Suppressor macrophage treated with lipopolysaccharide for 1 hour (primary cell): Measurements from ENCODE around the gene FAM110A.
A peak's percentile ranks its signal among the peaks of the same experiment; 100 is the strongest.
"Not testable (repeated sequence)": the region's sequence is repeated elsewhere in the genome, so short reads cannot be mapped to it uniquely, and the experiment has no call there.

Experiments
- DNase-seq, 3 donors: peaks; one replicate each; pipeline ENCODE4 v3.0.0-alpha.2; 2020 to 2022

FAM110A gene

GRCh38 chr20:873875-874607 lies 40.5 kb downstream of the FAM110A start:
- DNase-seq = no peak

GRCh38 chr20:875115-875514 lies 41.6 kb downstream of the FAM110A start:
- DNase-seq = no peak

GRCh38 chr20:877814-878213 lies 44.3 kb downstream of the FAM110A start:
- DNase-seq = no peak

GRCh38 chr20:878511-879307 lies 45.2 kb downstream of the FAM110A start:
- DNase-seq = peak in 2 of 3 donors; percentile 26 to 56

GRCh38 chr20:879626-880025 lies 46.1 kb downstream of the FAM110A start:
- no peak for DNase-seq

- peak; percentile 83 to 87 (median 83) for DNase-seq
Measured at GRCh38 chr20:881051-881782, 47.7 kb downstream of the FAM110A start.

- no peak for DNase-seq
Measured at GRCh38 chr20:881783-882144, 48.2 kb downstream of the FAM110A start.

- DNase-seq = peak in 2 of 3 donors; percentile 31 to 35
Measured at GRCh38 chr20:884983-885952, 51.8 kb downstream of the FAM110A start.

- no peak for DNase-seq
Measured at GRCh38 chr20:887137-887536, 53.6 kb downstream of the FAM110A start.

GRCh38 chr20:888057-888456 lies 54.5 kb downstream of the FAM110A start:
- DNase-seq = no peak

GRCh38 chr20:889106-889505 lies 55.6 kb downstream of the FAM110A start:
- DNase-seq = peak in 2 of 3 donors; percentile 48 to 52

- DNase-seq = no peak
Measured at GRCh38 chr20:889932-890463, 56.5 kb downstream of the FAM110A start.

GRCh38 chr20:890666-891057 lies 57.1 kb downstream of the FAM110A start:
- no peak for DNase-seq

GRCh38 chr20:891058-891705 lies 57.7 kb downstream of the FAM110A start:
- DNase-seq = peak; percentile 72 to 83 (median 76)

- DNase-seq = no peak
Measured at GRCh38 chr20:891706-892080, 58.2 kb downstream of the FAM110A start.

- DNase-seq = not testable (repeated sequence)
Measured at GRCh38 chr20:892371-892770, 58.9 kb downstream of the FAM110A start.
